NCI-H1105 (cell line): ENCODE data around the gene MGA.
A peak's percentile ranks its signal among the peaks of the same experiment; 100 is the strongest.

Source experiments
- DNase-seq: peaks from one replicate; lab custom pipeline; 2025; lab: John Stamatoyannopoulos, UW

Gene MGA

DNA sequence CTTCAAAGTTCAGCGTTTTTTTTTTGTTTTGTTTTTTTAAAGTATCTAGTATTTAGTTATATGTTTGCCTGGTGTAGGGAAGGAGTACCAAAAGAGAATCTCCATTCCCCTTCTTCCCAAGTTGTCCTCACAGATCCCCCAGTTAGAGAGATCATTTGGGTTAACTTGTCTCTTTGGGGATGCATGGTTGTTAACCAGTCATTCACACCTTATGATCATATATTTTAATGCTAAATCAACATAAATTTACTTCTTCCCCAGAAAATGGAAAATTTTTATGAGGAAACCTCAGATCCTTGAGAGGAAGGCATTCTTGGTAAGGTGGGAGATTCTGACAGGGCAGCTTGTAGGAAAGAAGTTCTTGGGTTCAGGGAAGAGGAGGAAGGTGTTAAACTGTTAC is 1.5 kb upstream of the MGA start:
- no peak for DNase-seq

DNA sequence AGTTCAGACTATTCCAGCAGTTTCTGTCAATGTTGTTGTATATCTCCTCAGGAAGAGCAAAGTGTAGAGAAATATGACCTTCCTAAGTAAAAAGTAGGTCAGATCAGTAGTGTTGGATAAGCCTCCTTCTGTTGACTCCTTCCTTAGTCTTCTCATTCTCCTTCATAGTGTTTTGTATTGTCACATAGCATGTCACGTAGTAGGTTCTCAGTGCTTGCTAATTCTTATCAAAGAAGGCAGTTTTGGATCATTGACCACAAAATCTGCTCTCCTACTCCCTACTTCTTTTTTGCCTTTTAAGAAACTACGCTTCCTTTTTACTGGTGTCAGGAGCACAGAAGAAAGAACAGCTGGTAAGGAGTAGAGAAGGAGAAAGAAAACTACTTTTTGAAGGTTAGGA is 1.0 kb upstream of the MGA start:
- no peak for DNase-seq

DNA sequence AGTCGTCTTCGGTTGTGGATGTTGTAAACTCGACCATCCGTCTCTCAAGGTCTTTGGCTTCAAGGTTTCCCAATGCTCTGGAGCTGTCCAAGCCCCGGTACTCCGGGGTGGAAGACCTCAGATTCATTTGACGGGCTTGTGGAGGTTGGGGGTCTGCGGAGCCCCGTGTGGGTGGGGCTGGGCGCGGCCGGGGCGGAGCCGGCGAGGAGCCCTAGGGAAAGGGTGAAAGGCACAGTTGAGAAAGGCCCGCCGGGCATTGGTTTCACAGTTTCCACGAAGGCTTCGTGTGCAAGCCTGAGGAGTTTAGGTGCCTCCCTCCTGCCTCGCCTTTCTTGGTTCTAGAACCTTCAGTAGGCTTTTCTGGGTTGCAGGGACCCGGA is 360 bp upstream of the MGA start:
- no peak for DNase-seq

DNA sequence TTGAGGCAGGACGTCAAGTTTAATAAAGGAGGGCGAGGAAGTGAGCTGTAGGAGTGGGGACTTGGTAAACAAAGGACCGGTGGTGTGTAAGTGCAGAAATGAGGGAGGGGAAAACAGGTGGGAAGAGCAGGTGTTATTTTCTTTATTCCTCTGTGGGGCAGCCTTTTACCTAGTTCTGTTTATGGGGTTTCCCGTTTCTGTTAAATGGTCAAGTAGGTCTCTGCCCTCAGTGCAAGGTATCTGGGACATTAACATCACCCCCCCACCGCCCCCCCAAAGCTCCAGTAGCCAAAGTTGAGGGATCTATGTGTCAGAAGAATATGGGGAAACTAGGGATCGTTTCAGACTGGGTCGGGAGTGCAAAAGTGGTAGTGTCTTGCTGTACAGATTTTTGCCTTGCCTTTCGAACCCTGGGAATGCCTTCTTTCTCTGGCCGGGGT is 893 bp downstream of the MGA start:
- no peak for DNase-seq

DNA sequence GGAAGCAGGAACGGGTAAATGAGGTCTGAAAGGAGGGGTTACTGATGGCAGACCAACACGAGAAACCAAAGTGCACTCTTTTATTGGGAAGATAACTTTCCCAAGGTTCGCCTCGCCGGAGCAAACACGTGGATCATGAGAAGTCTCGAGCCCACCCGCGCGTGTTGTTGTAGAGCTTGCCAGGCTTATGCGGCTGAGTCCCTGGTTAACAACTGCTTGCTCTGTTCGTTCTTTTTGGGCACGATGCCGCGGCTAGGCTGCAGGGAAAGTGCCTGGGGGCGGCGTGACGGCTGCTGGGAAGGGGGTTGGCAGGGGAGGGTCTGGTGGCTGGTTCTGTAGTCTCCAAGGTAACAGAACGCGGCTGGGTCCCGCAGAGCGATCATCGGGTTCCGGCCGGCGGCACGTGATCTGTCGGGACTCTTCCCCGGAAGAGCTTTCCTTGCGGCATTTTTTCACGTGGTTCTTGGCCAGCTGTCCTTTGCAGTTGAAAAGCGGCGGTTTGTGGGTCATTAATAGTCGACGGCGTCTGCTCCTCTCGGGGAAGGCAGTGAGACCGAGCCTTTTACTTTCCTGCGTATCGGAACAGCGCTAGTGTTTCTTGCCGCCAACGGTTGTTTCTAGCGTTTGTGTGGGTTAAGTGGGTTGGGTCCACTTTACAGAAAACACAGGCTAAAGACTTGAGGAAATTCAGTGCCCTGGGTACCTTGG is 1.5 kb downstream of the MGA start:
- DNase-seq = peak; percentile 45

DNA sequence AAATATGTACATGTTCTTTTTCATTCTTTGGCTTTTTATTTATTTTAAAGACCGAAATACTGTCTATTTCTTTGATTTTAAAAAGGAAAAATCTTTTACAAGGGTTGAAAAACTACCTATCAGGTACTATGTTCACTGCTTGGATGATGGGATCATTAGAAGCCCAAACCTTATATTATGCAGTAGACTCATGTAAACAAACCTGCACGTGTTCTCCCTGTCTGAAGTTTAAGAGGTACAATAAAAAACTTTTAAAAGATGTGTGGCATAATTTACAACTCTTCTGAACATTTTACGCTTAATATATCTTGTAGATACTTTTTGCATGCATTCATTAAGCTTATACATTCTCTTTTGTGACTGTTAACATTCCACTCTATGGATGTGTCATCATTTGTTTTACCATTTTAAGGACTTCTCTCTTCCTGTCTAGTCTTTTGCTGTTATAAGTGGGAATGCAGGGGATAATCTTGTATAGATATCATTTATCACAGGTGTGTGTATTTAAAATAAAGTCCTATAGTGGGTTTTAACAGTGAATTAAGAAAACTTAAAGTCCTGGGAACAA is 6.2 kb downstream of the MGA start:
- DNase-seq = no peak

DNA sequence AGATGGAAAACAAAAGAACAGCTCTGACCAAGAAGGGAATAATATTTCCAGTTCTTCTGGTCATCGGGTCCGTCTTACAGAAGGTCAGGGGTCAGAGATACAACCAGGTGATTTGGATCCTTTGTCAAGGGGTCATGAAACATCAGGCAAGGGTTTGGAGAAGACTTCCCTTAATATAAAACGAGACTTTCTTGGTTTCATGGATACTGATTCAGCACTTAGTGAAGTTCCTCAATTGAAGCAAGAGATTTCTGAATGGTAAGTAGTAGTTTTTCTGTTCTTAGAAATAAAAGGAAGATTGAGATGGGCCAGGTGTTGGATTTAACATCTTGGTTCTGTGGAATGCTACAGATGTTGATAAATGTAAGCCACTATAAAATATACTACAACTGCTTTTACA is 9.5 kb downstream of the MGA start:
- no peak for DNase-seq

DNA sequence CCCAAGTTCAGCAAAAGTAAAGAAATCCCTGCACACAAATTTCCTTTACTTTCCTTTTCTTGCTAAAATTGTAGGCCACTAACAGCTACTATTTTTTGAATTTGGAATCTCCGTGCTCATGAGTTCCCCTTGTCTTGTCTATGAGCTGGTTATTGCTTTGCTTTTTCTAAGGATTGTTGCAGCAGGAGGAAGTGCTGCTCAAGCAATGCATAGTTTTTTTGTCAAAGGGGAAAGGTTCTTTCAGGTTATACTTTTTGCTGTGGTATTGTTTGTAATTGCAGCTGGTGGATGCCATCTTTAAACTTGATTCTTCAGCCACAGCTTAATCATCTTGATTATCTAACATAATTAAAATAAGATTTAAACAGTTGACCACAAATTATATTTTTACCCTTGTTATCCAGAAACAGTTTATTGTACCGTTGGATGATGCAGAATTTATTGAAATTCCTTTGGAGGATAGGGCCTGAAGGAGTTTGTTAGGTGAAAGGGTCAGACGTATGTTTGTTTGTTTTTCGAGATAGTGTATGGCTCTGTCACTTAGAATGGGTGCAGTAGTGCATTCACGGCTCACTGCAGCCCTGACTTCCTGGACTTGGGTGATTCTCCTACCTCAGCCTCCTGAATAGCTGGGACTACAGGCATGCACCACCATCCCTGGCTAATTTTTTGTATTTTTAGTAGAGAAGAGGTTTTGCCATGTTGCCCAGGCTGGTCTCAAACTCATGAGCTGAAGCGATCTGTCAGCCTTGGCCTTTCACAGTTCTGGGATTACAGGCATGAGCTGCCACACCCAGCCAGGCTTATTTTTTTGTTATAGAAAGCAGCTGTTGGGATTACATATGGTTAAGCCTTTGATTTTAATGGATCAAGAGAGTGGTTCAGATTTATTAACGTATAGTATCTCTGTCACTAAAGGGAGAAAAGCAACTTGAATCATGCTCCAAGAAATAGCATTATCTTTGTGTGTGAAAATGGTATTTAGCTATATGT is 11.7 kb downstream of the MGA start:
- DNase-seq = no peak

DNA sequence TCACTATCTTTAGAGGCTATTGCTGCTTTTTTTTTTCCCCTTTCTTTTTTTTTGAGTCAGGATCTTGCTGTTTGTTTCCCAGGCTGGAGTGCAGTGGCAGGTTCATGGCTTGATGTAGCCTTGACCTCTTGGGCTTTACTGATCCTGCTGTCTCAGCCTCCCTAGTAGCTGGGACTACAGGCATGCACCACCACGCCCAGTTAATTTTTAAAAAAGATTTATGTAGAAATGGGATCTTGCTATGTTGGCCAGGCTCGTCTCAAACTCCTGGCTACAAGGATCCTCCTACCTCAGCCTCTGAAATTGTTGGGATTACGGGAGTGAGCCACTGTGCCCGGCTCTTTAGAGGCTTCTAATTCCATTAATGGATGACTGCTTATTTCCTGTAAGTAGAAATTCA is 15.1 kb downstream of the MGA start:
- DNase-seq = no peak

DNA sequence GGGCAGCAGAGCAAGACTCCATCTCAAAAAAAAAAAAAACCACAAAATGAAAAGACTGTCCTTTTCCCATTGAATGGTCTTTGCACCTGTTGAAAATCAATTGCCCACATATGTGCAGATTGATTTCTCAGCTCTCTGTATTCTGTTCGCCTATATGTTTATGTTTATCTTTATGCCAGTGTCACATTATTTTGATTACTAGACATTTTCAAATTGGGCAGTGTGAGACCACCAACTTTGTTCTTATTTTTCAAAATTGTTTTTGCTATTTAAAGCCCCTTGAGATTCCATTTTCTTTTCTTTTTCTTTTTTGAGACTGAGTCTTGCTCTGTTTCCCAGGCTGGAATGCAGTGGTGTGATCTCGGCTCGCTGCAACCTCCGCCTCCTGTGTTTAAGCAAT is 18.5 kb downstream of the MGA start:
- DNase-seq = no peak

DNA sequence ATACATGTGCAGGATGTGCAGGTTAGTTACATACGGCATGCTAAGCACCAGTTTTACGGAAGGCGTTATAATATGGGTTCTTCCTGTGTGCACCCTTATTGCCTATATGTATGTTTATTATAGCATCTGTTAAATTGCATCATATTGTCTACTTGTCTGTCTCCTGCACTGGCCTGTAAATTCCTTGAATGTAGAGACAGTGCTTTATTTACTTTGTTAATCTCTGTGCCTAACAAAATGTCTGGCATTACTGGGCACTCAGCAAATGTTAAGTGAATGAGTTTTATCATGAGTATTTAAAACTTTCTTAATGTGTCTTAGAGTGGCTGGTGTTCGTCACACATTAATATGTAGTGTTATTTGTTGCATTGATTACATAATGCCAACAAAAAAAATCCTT is 23.8 kb downstream of the MGA start:
- DNase-seq = no peak

DNA sequence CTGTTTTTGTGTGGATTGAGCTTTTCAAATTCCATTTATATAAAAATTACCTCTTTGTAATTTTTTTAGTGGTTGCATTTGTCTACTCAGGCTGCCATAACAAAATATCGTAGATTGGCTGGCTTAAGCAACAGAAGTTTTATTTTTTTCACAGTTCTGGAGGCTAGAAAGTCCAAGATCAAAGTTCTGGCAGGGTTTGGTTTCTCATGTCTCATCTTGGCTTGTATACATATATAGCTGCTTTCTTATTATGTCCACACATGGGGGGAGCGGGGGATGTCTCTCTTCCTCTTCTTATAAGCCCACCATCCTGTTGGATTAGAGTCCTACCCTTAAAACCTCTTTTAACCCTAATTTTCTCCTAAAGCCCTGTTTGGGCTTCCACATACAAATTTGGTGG is 28.5 kb downstream of the MGA start:
- DNase-seq = no peak

DNA sequence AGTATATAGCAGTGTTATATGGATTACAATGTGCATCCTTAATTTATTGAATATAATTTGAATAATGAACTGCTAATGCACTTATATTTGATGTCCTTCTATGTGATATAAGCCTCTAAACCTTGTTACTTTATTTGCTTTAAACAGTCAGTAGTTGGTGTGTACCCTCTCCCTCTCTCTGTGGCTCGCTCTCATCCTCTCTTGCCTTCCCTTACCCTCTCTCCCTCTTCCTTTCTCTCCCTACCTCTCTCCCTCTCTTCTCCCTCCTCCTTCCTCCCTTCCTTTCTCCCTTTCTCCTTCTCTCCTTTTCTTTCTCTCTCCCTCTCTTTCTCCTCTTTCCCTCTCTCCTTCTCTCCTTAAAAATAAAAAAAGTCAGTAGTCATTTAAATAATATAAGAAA is 28.9 kb downstream of the MGA start:
- DNase-seq = no peak

DNA sequence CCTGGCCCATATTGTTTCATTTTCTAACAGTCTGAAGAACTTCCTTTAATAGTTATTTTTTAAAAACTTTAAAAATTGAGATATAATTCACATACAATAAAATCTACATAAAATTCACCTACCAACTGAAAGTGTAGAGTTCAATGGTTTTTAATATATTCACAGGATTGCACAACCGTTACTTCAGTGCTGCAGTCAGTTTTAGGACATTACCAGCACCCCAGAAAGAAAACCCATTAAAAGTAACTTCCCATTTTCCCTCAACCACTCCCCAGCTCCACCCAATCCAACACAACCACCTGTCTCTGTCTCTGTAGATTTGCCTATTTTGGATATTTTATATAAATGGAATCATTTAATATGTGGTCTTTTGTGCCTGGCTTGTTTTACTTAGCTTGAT is 29.6 kb downstream of the MGA start:
- DNase-seq = no peak

DNA sequence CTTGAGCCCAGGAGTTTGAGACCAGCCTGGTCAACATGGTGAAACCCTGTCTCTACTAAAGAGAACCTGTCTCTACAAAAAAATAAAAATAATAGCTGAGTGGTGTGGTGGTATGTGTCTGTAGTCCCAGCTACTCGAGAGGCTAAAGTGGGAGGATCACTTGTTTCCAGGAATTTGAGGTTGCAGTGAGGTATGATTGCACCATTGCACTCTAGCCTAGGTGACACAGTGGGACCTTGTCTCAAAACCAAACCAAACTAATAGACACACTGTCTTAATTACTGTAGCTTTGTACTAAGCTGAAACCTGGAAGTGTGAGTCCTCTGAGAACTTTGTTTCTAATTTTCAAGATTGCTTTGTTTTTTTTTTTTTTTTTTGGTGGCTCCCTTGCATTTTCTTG is 30.4 kb downstream of the MGA start:
- DNase-seq = no peak

DNA sequence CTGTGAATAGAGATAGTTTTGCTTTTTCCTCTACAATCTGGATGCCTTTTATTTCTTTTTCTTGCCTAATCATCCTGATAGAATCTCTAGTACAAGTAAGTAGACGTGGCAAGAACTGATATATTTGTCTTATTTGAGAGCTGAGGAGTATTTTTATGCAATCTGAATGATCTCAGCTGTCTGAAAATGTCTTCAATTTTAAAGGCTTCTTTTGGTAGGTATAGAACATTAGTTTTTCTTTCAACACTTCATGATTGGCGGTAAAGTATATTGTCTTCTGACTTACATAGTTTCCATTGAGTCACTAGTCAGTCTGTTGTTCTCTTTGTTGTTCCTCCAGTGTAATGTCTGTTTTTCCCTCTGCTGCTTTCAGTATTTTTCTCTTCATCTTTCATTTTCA is 31.3 kb downstream of the MGA start:
- DNase-seq = no peak

DNA sequence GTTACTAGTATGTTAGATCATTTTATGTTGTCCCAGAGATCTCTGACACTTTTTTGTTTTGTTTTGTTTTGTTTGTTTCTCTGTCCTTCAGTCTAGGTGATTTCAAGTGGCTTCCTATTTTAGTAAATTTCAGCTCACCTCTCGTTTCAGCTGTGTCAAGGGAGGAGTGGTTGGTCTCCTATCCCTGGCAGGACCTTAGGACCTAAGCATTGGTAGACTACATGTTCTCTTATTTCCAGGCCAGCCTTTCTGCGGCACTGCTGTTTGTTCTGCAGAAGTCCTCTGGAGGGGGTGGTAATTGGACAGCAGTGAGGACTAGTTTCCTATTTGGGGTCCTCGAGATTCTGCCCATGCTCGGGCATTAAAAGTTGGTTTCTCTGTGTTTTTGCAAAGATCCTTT is 31.8 kb downstream of the MGA start:
- DNase-seq = no peak

DNA sequence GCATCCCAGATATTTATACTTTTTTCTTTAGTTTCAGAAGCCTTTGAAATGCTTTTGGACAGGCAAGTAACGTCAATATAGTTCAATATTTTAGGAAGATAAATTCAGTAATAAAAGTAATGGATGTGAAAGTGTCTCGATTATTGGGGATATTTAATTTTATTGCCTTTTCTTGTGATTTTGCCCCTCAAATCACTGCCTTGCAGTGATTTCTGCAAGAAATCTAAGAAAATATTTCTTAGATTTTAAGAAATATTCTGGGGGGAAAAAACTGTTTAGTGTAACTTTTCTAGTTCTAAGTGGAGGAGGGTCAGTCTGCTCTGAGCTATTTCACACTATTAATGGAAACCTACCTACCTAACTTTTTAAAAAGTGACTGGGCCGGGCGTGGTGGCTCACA is 33.6 kb downstream of the MGA start:
- no peak for DNase-seq

DNA sequence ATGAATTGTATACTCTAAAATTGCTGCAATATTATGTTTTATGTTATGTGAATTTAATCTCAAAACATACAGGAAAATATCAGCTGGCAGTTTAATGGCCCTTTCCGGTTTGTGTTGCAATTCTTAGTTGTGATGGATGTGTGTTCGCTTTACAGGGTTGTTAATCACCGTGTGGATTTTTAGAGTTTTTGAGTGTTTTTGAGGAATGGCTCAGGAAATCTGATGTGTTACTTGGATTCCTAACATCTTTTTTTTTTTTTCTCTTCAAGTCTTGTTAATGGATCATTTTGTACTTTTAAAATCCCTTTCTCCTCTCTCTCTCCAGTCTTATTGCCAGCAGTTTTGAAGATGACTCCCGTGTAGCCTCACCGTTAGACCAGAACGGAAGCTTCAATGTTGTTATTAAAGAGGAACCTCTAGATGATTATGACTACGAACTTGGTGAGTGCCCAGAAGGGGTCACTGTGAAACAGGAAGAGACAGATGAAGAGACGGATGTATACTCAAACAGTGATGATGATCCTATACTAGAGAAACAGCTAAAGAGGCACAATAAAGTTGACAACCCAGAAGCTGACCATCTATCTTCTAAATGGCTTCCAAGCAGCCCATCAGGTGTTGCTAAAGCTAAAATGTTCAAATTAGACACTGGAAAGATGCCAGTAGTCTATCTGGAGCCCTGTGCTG is 35.7 kb downstream of the MGA start:
- DNase-seq = no peak

DNA sequence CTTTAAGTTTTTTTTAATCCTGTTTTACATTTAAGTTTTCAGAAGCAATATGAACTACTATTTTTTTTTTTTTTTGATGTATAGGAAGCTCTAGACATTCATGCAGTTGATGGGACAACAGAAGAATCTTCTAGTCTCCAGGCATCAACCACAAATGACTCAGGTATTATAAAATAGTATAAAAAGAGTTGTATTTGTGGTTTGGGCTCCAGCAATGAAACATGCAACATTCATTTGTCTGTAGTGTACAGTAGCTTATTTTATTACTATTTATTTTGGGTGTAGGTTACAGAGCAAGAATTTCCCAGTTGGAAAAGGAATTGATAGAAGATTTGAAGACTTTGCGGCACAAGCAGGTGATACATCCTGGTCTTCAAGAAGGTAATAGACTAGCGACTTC is 38.6 kb downstream of the MGA start:
- DNase-seq = no peak

DNA sequence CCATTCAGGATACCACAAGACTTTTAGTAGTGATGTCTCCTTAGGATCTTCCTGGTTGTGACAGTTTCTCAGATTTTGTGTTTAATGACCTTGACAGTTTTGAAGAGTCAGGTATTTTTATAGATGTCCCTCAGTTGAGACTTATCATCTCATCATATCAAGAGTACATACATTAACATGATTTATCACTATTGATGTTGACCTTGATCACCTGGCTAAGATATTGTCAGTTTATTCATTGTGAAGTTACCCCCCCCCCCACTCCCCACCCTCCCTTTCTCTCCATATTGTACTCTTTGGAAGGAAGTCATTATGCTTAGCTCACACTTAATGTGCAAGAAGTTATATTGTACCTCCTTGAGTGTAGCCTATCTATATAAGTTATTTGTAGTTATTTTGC is 42.9 kb downstream of the MGA start:
- no peak for DNase-seq

DNA sequence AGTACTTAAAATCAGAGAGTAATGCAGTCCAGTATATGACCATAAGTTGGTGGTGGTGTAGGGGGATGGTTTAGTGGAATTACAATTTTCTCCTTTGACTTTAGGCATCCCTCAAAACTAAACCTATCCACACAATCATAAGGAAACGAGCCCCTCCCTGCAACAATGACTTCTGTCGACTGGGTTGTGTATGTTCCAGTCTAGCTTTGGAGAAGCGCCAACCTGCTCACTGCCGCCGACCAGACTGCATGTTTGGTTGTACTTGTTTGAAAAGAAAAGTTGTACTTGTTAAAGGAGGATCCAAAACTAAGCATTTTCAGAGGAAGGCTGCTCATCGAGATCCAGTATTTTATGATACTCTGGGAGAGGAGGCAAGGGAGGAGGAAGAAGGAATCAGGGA is 52.8 kb downstream of the MGA start:
- no peak for DNase-seq

DNA sequence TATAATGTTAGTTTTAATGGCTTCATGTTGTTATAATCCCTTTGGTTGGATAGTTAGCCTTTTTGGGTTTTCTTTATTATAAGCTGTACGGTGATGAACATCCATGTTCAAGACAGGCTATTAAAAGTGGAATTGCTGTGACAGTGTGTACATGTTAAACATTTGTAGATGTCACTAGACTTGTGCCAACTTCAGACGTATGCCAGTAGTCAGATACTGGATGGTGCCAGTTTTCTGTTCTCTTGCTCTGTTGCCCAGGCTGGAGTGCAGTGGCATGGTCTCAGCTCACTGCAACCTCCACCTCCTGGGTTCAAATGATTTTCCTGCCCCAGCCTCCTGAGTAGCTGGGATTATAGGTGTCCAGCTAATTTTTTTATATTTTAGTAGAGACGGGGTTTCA is 54.1 kb downstream of the MGA start:
- DNase-seq = no peak
